HG03039 (cell line): Measurements from ENCODE around the gene NPIPB6.
"Not testable (repeated sequence)": the region's sequence is repeated elsewhere in the genome, so short reads cannot be mapped to it uniquely, and the experiment has no call there.

Experiments used
- ATAC-seq: cut with Tn5 transposase; IDR thresholded peaks from one replicate; pipeline ENCODE4 v1.9.1; 2021; ENCODE audit warnings: mild to moderate bottlenecking, moderate library complexity; ENCODE audit not compliant: unreplicated experiment

NPIPB6 gene

DNA sequence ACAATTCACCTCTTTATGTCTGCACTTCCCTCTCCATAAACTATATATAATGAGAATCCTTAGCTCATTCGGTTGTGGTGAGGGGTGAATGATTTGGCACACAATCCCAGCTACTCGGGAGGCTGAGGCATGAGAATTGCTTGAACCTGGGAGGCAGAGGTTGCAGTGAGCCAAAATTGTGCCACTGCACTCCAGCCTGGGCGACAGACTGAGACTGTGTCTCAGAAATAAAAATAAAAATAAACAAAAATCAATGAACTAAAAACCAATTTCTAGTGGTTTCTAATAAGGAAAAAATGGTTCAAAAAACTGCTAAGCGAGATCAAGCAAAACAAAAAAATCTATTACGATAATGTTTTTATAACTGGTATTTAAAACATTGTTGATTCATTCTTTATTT is at the start of gene NPIPB6:
Gene NPIPB6 (minus strand): TSS at position 101 of the 400 bp plus-strand sequence. CDS start 686 bp downstream, outside the sequence.
- ATAC-seq, result not testable (repeated sequence)

DNA sequence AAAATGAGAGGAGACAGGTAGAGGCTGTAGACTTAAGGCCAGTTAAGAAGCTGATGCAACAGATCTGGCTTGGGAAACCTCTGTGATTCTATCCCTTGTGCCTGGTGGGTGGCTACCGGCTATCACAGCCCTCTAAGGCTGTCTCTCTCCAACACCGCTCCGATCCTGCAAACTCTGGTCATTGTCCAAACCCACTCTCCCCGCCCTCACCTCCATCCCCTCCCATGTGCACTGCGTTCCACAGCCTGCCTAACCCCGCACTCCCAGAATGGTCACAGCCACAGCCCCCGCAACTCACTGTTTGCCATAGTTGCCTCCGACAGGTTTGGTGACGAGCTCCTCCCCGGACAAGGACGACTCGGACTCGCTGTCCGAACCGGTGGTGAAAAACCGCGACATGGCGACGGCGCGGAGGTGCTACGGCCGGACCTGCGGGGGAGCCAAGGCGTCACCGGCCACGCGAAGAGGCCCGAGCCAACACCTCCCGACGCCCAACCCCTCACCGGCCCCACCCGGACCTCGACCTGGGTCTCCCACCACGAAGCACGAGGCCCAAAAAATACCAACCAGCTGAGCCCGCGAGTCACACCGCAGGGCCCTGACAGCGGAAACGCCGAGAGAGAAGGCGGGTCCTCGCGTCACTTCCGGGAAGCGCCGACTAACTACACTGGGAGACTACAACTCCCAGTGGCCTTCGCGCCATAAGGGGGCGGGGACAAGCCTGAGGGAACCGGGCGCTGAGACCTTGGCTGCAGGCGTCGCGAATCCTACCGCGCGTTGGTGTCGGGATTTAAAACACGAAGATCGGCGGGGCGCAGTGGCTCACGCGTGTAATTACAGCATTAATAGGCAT is 40.1 kb upstream of the NPIPB6 start, which contains the start of gene EIF3CL:
Gene EIF3CL (minus strand): TSS at position 622 of the 853 bp plus-strand sequence. CDS start 223 bp downstream, at position 399.
- peak; percentile 98 for ATAC-seq

DNA sequence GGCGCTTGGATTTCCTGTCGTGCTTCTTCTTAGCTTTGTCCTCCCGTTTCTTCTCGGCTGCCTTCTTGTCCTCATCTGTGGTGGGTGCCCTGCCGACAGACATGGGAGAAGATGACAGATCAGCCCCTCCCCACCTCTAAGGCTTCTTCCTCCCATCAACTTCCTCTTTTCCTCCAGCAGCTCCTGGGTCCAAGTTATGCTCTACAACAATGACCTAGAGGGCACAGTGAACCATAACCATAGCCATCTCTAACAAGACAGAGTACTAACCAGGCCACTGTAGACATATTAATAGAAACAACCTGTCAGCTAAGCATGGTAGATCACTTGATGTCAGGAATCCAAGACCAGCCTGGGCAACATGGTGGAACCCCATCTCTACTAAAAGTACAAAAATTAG is 28.7 kb upstream of the NPIPB6 start:
- not testable (repeated sequence) for ATAC-seq

DNA sequence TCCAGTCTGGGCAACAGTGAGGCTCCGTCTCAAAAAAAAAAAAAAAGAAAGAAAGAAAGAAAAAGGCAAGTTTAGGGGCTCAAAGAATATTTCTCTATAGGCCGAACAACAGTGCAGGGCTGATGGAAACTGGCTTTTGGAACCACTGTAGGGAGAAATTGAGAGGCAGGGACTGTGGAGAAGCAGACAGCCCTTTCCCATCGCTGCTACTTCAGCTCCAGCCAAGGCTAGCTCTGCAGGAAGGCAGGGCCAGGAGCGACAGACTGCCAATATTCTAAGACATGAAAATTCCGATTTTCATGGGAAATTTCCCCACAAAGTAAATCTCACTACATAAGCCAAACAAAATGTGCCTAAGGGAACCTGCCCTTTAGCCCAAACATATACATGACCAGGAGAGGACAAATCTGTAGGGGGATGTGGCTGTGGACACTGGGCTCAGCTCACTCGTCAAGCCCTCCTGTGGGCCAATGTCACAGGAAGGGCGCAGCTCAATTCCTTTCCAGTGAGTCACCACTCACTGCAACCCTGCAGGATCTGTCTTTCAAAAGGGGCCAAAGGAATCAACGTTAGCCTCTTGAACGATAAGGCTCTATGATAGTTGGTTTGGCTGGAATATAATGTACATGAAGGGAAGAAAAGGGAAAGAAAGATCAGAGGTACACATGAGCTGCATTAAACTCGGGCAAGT is 19.0 kb upstream of the NPIPB6 start:
- not testable (repeated sequence) for ATAC-seq

DNA sequence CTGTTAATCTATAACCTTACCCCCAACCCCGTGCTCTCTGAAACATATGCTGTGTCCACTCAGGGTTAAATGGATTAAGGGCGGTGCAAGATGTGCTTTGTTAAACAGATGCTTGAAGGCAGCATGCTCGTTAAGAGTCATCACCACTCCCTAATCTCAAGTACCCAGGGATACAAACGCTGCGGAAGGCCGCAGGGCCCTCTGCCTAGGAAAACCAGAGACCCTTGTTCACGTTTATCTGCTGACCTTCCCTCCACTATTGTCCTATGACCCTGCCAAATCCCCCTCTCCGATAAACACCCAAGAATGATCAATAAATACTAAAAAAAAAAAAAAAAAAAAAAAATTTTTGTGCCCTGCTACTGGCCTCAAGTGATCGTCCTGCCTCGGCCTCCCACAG is 14.5 kb upstream of the NPIPB6 start:
- ATAC-seq, result not testable (repeated sequence)

DNA sequence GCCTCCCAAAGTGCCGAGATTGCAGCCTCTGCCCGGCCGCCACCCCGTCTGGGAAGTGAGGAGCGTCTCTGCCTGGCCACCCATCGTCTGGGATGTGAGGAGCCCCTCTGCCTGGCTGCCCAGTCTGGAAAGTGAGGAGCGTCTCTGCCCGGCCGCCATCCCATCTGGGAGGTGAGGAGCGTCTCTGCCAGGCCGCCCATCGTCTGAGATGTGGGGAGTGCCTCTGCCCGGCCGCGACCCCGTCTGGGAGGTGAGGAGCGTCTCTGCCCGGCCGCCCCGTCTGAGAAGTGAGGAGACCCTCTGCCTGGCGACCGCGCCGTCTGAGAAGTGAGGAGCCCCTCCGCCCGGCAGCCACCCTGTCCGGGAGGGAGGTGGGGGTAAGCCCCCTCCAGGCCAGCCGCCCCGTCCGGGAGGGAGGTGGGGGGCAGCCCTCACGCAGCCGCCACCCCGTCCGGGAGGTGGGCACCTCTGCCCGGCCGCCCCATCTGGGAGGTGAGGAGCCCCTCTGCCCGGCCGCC is 13.9 kb upstream of the NPIPB6 start:
- not testable (repeated sequence) for ATAC-seq

DNA sequence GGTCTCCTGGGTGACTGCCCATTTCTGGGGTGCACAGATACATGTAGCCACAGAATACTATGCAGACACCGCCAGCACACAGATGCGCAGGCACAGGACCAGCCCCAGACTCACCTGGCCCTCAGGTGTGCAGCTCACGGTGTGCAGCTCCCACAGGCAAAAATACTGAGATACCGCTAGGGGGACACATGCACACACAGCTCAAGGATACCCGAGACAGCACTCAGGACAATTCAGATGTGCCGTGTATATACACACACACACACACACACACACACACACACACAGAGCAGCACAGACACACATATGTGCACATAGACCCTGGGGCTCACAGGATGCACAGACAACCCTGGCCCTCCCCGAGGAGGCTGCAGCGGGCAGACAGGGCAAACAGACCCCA is 11.8 kb upstream of the NPIPB6 start:
- not testable (repeated sequence) for ATAC-seq

DNA sequence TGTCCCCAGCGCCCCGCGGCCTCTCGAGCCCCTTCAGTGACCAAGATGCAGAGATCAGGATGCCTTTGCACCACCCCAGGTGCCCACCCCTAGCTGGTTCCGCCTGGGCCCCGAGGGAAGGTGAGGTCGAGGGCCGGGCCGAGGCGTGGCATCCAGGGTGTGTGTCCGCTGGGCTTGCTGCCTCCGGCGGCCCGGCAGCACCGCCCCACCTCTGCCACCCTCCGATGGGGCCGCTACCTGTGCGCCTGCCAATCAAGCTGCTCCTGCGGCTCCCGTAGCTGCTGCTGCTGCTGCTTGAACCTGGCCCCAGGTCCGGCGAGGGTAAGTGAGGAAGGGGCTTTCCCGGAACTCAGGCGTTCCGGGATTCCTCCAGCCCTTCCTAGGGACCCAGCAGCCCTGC is 11.0 kb upstream of the NPIPB6 start:
- not testable (repeated sequence) for ATAC-seq

DNA sequence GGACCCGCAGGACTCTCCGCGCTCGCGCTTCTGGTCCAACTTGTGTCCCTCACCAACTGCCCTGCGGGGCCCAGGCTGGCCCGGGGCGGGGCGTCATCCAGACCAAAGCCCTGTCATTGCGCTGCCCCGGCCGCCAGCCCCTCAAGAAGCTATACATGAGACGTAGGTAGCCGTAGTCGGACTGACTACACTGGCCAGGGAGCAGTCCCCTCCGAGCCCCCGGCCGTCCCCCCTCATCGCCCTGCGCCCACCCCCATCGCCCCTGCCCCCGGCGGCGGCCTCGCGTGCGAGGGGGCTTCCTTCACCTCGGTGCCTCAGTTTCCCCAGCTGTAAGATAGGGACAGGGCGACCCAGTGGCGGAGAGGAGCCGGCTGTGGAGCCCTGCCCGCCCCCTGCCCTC is 4.6 kb upstream of the NPIPB6 start:
- not testable (repeated sequence) for ATAC-seq

DNA sequence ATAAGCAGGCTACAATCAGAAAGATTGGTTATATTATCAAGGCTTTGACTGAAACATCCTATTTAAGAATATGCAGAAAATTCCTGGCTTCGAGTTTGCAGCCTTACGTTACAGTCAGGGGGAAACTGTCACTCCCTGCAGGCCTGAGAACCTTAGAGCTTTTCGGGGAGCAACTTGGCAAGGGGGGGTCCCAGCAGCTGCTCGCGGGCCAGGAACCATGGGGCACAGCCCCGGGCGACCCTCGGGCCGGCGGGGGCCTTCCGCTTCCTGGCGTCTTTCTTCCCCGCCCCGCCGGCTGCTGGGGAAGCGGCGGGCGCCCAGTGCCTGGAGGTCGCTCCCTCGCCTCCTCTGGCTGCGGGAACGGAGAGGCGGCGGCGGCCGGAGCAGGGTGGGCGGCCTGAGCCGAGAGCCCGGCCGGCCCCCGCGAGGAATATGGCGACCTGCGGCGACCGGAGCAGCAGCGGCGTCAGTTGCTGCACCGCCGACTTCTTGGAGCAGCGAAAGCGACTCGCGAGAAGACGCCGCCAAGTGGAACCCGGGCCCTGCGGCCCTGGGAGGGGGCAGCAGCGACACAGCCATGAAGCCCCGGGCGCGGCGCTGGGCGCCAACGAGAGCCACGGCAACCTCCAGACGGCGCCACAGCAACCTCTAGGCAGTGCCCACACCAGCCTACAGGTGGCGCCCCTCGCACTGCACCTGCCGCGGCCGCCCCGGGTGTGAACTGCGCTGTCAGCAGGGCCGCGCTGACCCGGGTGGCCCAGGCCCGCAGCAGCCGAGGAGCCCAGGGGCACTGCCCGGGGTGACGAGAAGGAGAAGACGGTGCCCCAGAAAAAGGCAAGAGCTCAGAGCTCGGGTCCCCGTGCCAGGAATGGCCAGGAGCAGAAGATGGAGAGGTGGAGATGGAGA is 1.2 kb upstream of the NPIPB6 start:
- peak; percentile 84 for ATAC-seq

DNA sequence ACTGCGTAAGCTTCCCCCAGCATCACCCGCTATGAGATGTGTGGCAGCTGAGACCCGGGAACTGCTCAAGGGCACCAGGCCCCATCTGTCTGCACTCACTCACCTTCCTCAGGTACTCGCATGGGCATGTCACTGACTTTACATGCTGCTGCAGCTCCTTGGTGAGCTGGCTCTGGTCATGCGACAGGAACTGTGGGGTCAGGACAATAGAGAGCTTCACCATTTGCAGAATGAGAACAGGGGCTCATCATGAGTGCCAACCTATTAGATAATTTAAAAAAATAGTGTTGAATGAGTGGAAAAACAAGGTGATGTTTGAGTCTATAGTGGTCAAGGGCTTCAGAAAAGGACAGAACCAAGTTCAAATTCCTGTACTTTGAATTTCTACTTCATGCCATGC is 708 bp downstream of the NPIPB6 start:
- not testable (repeated sequence) for ATAC-seq

DNA sequence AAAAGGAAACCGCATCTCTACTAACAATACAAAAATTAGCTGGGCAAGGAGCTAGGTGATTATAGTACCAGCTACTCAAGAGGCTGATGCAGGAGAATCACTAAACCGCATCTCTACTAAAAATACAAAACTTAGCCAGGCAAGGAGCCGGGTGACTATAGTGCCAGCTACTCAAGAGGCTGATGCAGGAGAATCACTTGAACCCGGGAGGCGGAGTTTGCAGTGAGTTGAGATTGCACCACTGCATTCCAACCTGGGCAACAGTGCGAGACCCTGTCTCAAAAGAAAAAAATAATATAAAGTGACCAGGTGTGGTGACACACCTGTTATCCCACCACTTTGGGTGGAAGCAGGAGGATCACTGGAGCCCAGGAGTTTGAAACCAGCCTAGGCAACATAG is 25.1 kb downstream of the NPIPB6 start:
- not testable (repeated sequence) for ATAC-seq

DNA sequence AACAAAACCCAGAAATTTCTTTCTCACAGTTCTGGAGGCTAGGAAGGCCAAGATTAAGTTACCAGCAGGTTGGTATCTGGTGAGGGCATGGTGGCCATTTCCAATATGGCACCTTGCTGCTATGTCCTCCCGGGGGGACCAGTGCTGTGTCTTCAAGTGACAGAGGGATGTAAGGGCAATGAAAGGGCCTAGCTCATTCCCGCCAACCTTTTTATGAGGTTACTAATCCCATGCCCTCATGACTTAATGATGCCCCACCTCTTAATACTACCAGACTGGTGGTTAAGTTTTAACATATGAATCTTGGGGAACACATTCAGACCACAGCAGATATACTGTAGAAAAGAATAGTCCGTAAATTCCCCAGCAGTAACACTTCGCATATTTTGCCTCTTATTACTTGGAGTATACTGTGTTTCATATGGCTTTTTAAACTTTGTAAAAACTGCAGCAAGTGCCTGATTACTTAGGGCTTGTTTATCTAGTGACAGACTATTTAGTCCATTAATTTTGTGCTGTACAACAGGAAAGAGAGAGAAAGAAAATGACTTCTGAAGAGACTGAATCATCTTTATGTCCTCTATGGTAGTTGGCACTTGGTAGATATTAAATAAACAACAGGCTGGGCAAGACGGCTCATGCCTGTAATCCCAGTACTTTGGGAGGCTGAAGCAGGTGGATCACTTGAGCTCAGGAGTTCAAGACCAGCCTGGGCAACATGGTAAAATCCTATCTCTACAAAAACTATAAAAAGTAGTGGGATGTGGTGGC is 26.2 kb downstream of the NPIPB6 start:
- ATAC-seq, result not testable (repeated sequence)

DNA sequence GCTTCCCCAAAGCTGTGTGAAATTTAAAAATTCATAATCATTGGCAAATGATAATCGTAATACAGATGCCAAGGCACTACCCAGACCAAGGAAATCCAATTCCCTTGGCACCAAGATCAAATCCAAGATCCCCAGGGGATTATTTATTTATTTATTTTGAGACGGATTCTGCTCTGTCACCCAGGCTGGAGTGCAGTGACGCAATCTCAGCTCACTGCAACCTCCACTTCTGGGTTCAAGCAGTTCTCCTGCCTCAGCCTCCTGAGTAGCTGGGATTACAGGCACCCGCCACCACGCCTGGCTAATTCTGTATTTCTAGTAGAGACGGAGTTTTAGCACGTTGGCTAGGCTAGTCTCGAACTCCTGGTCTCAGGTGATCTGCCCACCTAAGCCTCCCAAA is 27.6 kb downstream of the NPIPB6 start:
- ATAC-seq, result not testable (repeated sequence)

DNA sequence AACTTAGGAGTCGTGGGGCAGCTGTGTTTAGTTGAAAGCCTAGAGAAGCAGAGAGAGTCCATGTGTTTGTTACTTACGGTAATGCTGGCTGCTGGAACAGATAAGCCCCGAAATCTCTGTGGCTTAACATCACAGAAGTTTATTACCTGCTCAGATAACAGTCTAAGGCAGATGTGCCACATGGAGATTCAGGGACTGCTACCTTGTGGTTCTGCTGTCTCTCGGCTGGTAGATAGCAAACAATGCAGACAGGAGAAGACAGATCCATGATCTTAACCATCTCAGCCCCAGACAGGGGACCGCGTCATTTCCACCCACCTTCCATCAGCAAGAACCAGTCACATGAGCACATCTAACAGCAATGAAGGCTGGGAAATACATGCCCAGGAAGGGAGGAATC is 30.7 kb downstream of the NPIPB6 start:
- not testable (repeated sequence) for ATAC-seq

DNA sequence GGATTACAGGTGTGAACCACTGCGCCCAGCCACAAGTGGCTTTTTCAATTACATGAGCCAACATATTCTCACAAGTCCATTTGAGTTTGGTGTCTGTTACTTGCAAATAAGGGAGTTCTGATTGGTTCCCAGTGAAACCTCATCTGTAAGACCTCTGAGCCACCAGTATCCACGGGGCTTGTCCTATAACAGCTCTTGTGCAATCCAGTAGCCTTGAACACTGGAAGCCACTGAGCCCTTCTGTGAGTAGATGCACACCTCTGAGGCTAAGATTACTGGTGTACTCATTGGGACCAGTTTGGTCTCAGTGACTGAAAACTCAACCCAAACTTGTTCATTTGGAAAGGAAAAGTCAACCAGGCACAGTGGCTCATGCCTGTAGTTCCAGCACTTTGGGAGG is 32.3 kb downstream of the NPIPB6 start:
- not testable (repeated sequence) for ATAC-seq

DNA sequence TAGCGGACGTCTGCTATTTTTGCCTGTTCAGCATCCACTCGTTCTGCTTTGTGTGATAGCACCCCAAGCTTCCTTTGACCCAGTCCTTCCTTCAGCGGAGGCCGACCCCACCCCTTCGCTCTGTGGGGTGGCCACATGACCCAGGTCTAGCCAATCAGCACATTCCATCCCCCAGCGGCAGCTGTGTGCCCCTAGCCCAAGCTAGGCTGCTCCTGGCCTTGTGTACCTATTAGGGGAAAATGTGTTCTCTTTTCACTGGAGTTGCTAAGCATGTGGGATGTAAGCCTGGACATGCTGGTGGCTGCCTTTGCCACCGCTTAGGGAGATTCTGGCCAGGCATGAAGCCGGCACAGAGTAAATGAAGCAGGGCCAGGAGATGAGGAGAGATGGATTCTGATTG is 33.1 kb downstream of the NPIPB6 start:
- not testable (repeated sequence) for ATAC-seq

DNA sequence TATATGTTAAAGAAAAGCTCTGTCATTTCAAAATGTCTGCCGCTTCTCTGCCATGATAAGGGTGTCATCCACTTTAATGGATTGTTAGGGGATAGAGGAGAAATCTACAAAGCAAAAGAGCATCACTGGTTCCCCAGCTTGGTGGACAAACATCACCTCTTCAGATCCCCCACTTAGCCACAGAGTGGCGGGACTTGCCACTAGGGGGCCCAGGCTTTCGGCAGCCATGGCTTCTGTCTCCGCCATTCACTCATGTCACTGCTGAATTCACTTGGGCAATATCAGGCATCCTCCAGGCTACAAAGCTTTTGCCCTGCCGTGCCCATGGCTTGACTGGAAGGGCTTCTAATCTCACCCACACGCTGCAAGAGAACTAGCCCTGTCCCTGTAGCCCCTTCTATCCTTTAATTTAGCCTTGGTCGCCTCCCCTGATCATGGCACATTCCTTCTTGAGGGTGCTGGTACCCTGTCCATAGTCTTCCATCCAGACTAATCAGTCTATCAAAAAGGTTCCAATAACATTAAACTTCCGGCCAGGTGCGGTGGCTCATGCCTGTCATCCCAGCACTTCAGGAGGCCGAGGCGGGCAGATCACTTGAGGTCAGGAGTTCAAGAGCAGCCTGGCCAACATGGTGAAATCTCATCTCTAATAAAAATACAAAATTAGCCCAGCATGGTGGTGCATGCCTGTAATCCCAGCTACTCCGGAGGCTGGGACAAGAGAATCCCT is 36.3 kb downstream of the NPIPB6 start:
- ATAC-seq, result no peak

DNA sequence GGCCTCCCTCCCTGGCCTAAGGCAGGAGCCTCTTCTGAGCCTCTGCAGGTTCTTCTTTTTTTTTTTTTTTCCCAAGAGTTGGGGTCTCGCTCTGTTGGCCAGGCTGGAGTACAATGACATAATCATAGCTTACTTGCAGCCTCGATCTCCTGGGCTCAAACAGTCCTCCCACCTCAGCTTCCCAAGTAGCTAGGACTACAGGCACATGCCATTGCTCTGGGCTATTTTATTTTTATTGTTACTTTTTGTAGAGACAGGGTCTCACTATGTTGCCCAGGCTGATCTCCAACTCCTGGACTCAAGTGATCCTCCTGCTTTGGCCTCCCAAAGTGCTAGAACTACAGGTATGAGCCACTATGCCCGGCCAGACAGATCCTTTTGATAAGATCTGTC is 38.4 kb downstream of the NPIPB6 start:
- ATAC-seq, result no peak
